Kidney (tissue), 14 donors: ENCODE data around the gene TTPAL. TPM values are rescaled to one million over a fixed set of nuclear protein-coding genes. Genes with fewer than 3 reads are reported as not detected.

Experiments used
- DNase-seq, 5 donors: peaks; one replicate each; pipeline ENCODE4 v3.0.0-alpha.2; 2013 to 2020
- FAIRE-seq: peaks from 2 replicates; lab custom pipeline; 2012; peaks lifted over from hg19 to GRCh38; lab: Jason Lieb, UNC
- H3K27ac ChIP-seq, 2 donors: one replicate each; pipeline ENCODE4 v1.7.0; 2013; ENCODE audit warnings: low read depth in 2 of 2, low read length in 2 of 2, inconsistent platforms in 1 of 2
- H3K27me3 ChIP-seq: one replicate; pipeline ENCODE4 v1.7.1; 2013; ENCODE audit warnings: low read length, inconsistent platforms; ENCODE audit not compliant: control insufficient read depth, insufficient read depth
- H3K36me3 ChIP-seq, 3 donors: one replicate each; pipeline versions ENCODE4 v1.7.0 to v1.7.1; 2013; ENCODE audit warnings: low read length in 3 of 3, control low read depth in 1 of 3, inconsistent platforms in 1 of 3; ENCODE audit not compliant: insufficient read depth in 3 of 3, control insufficient read depth in 2 of 3
- H3K4me1 ChIP-seq, 3 donors: one replicate each; pipeline versions ENCODE4 v1.7.0 to v1.7.1; 2013; ENCODE audit warnings: low read length in 3 of 3, inconsistent platforms in 1 of 3, low read depth in 1 of 3; ENCODE audit not compliant: control insufficient read depth in 2 of 3, insufficient read depth in 2 of 3
- H3K4me3 ChIP-seq, 3 donors: one replicate each; pipeline versions ENCODE4 v1.7.0 to v1.8.1; 2013; ENCODE audit warnings: low read length in 3 of 3, control low read depth in 1 of 3, inconsistent platforms in 1 of 3
- H3K9ac ChIP-seq, 3 donors: one replicate each; pipeline versions ENCODE4 v1.7.0 to v1.7.1; 2013; ENCODE audit warnings: low read length in 3 of 3, control low read depth in 1 of 3, inconsistent platforms in 1 of 3
- H3K9me3 ChIP-seq, 3 donors: one replicate each; pipeline versions ENCODE4 v1.7.0 to v1.7.1; 2013; ENCODE audit warnings: low read length in 3 of 3, control low read depth in 1 of 3, inconsistent platforms in 1 of 3; ENCODE audit not compliant: control insufficient read depth in 2 of 3, insufficient read depth in 1 of 3
- intact Hi-C: fragments of 100-400 bp; cut with DNase I; formaldehyde crosslinking; loops from one replicate; pipeline ENCODE4 v1.11.1; 2022
- polyA plus RNA-seq: library from polyadenylated mRNA; stranded (reverse); fragments of 350-450 nt; fragmentation: Illumina TruSeq; extraction: RNeasy Lipid Tissue Mini Kit (QIAGEN cat#74804); gene quantifications from one replicate; pipeline ENCODE4 v1.2.3, GENCODE V29; 2014; ENCODE audit warnings: low read depth, low replicate concordance; ENCODE audit not compliant: insufficient read depth
- total RNA-seq: library from RNA; stranded (reverse); fragmentation: NEBNext Ultra II Directional; extraction: Animal tissue kit (Norgen Biotek cat#: 25700); gene quantifications from one replicate; pipeline ENCODE4 v1.2.1, GENCODE V29; 2021
- TF ChIP-seq, protein P1 (sequence below): IDR thresholded peaks from 3 replicates; pipeline ENCODE4 v1.5.1; 2012; ENCODE audit warnings: mild to moderate bottlenecking, moderate library complexity, borderline replicate concordance; ENCODE audit not compliant: insufficient read depth; ENCODE audit errors: extremely low read depth
- donor health status: control.
- donor health status: control.
- donor health status: control.
- donor health status: control.
- donor health status: control.
- donor health status: DM: yes; HTN: yes; CAD: no.
- donor health status: Normal renal cell carcinoma (clear cell type).

The TTPAL gene
- total and polyA plus RNA-seq, 2 donors from 2014 or later, result 3.5 to 13.5 TPM

- H3K4me1 ChIP-seq, result peaks cover 0 to 3% (median 0%) of the 10 kb centered on the region in 3 donors
- intact Hi-C loops, result no loop called here
- H3K4me3 ChIP-seq, result no peak overlapping the region
- H3K36me3 ChIP-seq, result peaks cover 2 to 24% (median 18%) of the 10 kb centered on the region in 3 donors
- no peak overlapping the region for H3K9ac ChIP-seq
- no peaks in the 10 kb centered on the region for H3K9me3 ChIP-seq
- no peaks in the 10 kb centered on the region for H3K27me3 ChIP-seq
- DNase-seq (no peak), FAIRE-seq (no peak)
- no peak overlapping the region for H3K27ac ChIP-seq
- TF ChIP-seq, protein P1, sequence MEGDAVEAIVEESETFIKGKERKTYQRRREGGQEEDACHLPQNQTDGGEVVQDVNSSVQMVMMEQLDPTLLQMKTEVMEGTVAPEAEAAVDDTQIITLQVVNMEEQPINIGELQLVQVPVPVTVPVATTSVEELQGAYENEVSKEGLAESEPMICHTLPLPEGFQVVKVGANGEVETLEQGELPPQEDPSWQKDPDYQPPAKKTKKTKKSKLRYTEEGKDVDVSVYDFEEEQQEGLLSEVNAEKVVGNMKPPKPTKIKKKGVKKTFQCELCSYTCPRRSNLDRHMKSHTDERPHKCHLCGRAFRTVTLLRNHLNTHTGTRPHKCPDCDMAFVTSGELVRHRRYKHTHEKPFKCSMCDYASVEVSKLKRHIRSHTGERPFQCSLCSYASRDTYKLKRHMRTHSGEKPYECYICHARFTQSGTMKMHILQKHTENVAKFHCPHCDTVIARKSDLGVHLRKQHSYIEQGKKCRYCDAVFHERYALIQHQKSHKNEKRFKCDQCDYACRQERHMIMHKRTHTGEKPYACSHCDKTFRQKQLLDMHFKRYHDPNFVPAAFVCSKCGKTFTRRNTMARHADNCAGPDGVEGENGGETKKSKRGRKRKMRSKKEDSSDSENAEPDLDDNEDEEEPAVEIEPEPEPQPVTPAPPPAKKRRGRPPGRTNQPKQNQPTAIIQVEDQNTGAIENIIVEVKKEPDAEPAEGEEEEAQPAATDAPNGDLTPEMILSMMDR, result no peak
Measured at GRCh38 chr20:44485830-44486198, 10.1 kb downstream of the TTPAL start.

DNA sequence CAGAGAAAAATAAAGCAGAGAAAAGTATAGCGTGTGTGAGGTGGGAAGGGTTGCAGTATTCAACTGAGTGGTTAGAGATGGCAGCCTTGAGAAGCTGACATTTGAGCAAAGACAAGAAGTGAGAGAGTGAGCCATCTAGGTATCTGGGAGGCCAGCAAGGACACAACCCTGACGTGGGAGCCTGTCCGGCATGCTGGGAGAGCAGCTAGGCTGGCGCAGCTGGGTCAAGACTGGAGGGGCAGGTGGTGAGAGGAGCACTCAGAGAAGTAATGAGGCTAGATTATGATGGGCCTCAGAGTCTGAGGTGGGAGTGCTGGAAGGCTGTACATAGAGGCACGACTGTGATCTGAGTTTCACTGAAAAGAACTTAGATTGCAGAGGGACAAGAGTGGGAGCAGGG, 12.9 kb downstream of the TTPAL start:
- H3K4me1 ChIP-seq, result no peaks in the 10 kb centered on the region
- TF ChIP-seq, protein P1, result no peak
- FAIRE-seq, result no peak
- no peaks in the 10 kb centered on the region for H3K27me3 ChIP-seq
- no peak overlapping the region for H3K4me3 ChIP-seq
- no peaks in the 10 kb centered on the region for H3K9me3 ChIP-seq
- H3K27ac ChIP-seq, result no peak overlapping the region
- no peak for DNase-seq
- intact Hi-C loops, result no loop called here
- peaks cover 3 to 38% (median 24%) of the 10 kb centered on the region in 3 donors for H3K36me3 ChIP-seq
- no peak overlapping the region for H3K9ac ChIP-seq

DNA sequence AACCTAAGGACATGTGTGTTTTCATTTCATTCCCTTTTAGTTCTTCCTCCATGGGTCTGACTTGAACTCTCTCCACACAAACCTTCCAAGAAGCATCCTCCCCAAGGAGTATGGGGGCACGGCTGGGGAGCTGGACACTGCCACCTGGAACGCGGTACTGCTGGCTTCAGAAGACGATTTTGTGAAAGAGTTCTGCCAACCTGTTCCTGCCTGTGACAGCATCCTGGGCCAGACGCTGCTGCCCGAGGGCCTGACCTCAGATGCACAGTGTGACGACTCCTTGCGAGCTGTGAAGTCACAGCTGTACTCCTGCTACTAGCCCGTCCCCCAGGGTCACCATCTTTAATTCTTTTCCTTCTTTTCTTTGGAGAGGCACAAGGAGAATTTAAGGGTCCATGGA, 13.5 kb downstream of the TTPAL start:
- H3K36me3 ChIP-seq, result peaks cover 3 to 38% (median 29%) of the 10 kb centered on the region in 3 donors

More for the DNA sequence above, 13.5 kb downstream of the TTPAL start:
- Histone ChIP-seq H3K4me1 (no peaks in the 10 kb centered on the region), H3K27ac (no peak overlapping the region), H3K4me3 (no peak overlapping the region), H3K27me3 (no peaks in the 10 kb centered on the region), H3K9ac (no peak overlapping the region), H3K9me3 (no peaks in the 10 kb centered on the region)
- FAIRE-seq (no peak), DNase-seq (no peak)
- intact Hi-C loops, result no loop called here
- TF ChIP-seq, protein P1, result no peak
